GM21786 (cell line): ENCODE data around the gene SMKR1.
"Not testable (repeated sequence)": the region's sequence is repeated elsewhere in the genome, so short reads cannot be mapped to it uniquely, and the experiment has no call there.

Experiments
- ATAC-seq: cut with Tn5 transposase; IDR thresholded peaks from one replicate; pipeline ENCODE4 v1.9.1; 2021; ENCODE audit not compliant: unreplicated experiment

Gene SMKR1

DNA sequence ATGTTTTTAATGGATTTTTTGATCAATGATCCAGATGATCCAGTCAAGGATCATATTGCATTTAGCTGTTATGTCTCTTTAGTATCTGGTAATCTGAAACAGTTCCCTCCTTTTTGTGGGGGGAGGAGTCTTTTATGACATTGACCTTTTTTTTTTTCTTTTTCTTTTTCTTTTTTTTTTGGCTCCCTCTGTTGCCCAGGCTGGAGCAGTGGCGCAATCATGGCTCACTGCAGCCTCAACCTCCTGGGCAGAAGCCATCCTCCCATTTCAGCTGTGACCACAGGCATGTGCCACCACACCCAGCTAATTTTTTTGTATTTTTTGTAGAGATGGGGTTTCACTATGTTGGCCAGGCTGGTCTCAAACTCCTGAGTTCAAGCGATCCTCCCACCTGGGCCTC is 22.1 kb downstream of the SMKR1 start:
- ATAC-seq = not testable (repeated sequence)

DNA sequence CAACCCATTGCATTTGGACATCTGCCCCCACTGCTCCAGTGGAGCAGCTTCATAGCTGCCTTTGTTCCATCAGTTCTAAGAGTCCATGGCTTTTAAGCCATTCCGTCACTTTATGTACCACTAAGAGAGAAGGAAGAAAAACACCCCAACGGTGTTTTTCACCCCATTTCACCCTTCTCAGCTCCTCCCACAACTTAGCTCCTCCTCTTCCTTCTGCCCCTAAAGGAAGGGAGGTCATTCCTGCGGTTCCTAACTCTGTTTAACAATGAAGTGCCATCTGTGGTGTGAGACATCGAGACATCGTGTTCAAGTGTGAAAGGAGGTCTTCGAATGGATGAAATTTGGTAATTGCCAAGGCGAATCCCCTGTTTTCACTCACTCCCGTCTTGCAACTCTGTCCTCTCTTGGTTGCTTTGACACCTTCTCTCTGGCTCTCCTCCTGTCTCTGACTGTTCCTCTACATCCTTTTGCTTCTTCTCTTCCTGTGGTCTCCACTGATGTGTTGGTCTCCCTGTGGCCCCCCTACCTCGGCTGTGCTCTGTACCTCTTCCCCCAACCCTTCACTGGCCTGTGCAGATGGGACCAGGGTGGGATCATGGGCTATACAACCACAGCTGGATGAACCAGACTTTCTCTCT is 23.0 kb downstream of the SMKR1 start:
- ATAC-seq = no peak

DNA sequence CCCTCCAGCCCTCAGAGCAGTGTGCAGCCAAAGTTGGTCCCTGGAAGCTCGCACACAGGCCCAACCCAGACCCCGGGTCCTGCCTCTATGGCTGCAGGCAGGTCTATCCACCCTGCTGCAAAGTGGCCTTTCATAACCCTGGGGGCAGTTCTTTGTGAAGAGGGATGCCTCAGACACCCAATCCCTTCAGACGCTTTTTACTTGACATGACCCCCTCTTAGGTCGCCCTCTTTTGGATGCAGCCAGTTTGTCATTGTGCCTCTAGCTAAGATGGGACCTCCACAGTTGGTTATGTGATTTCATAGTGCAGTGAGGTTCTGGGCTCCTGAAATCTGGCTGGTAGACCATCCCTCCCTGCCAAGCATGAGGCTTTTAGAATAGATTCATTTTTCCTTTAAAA is 27.3 kb downstream of the SMKR1 start:
- ATAC-seq = no peak

DNA sequence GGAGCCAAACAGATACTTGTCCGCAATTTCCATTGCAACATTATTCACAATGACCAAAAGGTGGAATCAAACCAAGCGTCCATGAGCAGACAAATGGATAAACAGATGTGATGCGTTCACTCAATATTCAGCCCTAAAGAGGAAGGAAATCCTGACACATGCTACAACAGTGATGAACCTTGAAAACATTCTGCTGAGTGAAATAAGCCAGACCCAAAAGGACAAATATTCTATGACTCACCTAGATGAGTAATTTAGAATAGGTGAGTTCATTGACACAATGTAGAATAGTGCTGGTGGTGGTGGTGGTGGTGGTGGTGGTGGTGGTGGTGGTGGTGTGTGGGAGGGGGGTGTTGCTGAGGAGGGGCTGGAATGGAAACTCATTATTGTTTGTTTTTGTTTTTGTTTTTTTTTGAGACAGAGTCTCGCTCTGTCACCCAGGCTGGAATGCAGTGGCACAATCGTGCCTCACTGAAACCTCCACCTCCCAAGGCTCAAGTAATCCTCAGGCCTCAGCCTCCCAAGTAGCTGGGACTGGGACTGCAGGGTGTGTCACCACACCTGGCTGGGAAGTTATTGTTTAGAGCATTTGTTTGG is 28.6 kb downstream of the SMKR1 start:
- ATAC-seq = no peak

DNA sequence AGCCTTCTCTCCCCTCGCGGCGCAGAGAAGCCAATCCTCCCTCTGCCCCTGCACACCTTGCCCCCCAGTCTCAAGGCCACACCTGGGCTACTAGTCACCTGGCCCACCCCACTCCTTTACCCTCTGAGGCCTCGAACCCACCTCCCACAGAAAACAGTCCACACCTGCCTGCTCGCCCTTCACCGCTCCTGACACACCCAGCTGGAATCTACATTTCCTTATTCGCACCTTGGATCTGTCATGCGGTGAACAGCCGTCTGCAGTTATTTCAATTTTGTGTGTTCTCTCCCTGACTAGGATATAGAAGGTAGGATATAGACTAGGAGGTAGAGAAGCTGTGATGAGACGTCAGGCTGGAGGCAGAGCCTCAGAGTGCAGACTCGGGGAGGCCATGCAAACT is 29.4 kb downstream of the SMKR1 start:
- no peak for ATAC-seq

DNA sequence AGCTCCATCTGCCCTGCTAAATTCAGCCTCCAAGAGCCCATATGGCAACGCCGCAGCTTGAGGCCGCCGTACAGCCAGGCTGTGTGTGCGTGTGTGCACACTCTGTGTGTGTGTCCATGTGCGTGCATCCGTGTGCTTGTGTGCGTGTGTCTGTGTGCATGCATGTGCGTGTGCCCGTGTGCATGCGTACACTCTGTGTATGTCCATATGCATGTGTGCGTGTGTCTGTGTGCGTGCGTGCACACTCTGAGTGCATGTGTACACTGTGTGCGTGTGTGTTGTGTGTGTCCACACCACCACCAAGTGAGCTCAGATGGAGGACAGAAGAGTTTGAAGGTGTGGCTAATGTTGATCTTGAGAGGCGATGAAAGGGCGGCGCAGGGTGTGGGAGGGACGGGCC is 30.0 kb downstream of the SMKR1 start:
- ATAC-seq = no peak

DNA sequence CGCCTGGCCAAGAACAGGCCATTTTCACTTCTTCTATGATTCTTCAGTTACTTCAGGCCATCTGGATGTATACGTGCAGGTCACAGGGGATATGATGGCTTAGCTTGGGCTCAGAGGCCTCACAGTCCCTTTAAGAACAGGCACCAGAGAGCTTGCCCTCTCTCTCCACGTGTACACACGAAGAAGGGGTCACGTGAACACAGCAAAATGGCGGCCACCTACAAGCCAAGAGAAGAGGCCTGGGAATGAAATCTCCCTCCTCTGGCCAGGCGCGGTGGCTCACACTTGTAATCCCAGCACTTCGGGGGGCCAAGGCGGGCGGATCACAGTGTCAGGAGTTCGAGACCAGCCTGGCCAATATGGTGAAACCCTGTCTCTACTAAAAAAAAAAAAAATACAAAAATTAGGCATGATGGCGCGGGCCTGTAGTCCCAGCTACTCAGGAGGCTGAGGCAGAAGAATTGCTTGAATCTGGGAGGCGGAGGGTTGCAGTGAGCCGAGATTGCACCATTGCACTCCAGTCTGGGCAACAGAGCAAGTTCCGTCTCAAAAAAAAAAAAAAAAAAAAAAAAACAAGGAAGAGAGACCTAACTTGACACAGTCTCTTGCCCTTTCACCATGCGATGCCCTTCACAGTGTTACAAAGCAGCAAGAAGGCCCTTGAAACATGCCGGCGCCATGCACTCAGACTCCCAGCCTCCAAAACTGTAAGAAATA is 32.4 kb downstream of the SMKR1 start:
- ATAC-seq = not testable (repeated sequence)

DNA sequence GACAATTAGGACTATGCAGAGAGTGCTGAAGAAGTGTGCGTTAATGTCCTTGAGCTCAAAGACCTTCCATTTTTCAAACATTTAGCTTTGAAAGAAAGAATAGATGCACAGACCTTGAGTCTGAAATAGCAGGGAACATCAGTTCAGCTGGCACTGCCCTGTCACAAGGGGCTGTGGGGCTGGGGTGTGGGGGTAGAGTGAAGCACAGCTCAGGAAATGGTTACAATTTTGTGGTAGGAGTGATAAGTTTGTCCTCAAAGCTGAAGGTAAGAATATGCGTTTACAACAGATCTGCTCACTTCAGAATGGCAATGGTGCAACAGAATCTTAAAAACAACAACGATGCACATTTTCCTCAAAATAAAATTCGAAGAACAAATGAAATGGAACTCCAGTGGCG is 33.6 kb downstream of the SMKR1 start:
- ATAC-seq = no peak

DNA sequence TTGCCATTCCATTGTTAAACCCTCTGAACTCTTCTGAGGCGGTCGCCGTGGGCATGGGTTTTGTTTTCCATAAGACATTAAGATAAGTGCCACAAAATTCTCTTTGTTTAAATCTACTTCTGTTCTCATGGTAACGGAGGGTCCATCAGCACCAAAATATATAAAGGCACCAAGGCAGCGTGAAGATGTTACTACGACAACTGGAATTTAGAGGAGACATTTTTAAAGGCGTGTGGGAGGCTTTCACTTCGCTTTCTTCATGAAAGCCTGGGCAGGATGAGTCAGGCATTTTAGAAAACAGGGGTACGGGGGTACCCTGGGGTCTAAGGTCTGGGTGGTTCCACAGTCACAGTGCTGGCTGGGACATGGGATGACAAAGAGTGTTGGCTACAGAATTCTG is 34.0 kb downstream of the SMKR1 start:
- ATAC-seq = no peak

DNA sequence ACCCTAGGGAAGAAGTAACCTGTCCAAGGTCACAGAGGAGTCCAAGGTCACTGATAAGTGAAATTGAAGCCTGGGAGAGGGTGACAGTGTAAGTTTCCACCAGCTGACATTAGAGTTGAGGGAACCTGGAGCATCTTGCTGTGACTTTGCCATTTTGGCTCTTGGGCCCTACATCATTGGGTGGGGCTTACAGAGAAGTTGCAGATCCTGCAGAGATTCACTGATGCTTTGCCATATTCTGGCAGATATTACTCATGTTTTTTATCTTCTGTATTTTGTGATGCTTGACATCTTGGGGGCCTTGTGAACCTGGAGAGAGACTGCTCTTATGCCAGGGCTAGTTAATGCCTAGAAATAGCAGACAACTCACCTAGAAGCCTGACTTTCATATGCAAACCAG is 36.5 kb downstream of the SMKR1 start:
- no peak for ATAC-seq

DNA sequence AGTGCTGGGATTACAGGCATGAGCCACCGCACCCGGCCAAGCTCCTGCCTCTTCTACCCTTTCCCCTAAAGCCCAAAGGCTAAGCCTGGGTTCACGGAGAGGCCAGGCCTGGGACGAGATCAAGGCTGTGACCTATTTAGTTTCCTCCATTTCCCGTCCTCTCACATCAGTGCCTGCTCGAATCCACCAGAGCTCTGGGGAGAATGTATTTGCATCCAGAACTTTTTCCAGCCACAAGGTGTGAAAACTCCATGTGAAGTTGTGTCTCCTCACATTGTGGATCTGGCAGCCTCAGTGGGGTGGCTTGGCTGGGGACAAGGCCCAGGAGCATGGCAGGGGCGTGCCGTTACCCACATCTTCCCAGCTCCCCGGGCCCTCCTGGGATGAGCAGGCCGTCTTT is 38.0 kb downstream of the SMKR1 start:
- ATAC-seq = no peak

DNA sequence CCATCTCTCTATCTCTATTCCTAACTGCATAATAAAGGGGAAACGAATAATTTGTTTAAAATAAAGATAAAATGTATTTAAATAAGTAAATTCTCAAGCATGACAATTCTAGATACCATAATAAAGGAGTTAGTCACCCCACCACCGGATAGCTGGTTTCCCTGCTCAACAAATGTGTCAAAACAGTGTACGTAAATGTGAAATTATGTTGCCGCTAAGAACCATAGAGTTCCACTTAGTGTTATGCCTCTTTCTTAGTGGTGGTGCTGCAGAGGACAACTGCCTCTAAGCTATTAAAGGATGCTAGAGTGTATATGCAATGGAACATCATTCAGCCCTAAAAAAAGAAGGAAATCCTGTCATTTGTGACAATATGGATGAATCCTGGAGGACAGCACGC is 42.4 kb downstream of the SMKR1 start:
- no peak for ATAC-seq

DNA sequence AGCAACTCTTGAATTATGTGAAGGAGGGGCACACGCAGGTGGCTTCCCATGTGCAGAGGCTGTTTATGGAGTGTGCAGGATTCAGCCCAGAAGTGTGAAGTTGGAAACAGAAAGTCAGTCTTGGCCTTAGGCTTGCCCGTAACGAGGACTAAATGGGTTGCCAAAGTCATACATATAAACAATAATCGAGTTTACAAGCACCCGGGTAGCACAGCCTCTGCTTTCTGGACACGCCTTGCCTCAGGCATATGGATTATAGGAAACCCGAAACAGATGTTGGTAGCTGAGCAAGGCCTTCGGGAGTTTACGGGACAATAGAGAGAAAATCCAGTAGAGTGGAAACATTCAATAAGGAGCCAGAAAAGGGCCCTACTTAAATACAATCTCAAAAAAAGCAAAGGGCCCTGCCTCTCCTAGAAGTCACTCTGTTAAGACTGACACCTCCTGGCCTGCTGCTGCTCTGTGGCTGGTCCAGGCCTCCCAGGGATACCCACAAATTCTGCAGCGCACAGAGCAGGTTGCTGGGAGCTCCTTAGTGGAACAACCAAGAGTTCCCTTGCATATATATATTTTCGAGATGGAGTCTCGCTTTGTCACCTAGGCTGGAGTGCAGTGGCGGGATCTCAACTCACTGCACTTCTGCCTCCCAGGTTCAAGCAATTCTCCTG is 48.5 kb downstream of the SMKR1 start:
- ATAC-seq = no peak

DNA sequence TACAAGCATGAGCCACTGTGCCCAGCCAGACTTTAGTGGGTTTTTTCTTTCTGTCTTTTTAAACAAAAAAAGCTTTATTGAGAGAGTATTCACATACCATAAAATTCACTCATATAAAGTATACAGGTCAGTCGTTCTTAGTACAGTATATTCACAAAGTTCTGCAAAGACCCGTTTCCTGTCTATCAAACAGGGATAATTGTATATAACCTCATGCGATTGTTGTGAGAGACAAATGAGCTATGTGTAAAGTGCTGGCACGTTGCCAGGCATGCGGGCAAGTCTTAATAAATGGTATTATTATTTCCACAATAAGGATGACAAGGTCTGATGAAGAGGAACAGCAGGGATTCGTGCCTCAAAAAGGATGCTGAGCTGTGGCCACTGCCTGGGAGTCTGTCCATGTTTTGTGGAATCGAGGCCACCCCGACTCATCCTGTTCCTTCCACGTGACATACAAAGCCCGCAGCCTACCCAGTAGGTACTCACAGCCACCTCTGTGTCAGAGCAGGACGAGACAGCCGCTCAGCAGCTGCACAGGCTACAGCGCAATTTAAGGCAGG is 51.6 kb downstream of the SMKR1 start:
- no peak for ATAC-seq

DNA sequence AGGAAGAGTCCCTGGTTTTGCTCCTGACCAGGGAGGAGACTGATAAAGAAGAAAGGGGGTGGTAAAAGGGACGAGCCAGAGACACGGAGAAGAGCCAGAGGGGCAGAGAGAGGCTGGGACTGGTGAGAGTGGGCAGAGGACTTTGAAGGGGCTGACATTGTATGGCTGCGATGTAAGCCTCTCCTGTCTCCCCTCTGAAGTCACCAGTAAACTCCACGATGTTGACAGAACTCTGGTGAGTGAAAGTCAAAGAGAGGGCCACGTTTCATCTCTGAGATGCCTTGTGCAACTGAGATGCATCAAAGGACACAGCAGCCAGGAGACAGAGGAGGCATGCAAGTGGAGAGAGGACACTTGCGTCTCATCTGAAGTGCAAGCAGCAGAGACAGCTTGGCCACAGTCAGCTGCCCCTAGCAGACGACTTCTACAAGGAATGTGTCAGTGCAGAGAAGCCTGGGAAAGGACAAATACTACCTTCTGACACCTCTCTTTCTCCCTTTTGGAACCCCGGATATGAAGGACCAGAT is 54.3 kb downstream of the SMKR1 start:
- ATAC-seq = no peak

DNA sequence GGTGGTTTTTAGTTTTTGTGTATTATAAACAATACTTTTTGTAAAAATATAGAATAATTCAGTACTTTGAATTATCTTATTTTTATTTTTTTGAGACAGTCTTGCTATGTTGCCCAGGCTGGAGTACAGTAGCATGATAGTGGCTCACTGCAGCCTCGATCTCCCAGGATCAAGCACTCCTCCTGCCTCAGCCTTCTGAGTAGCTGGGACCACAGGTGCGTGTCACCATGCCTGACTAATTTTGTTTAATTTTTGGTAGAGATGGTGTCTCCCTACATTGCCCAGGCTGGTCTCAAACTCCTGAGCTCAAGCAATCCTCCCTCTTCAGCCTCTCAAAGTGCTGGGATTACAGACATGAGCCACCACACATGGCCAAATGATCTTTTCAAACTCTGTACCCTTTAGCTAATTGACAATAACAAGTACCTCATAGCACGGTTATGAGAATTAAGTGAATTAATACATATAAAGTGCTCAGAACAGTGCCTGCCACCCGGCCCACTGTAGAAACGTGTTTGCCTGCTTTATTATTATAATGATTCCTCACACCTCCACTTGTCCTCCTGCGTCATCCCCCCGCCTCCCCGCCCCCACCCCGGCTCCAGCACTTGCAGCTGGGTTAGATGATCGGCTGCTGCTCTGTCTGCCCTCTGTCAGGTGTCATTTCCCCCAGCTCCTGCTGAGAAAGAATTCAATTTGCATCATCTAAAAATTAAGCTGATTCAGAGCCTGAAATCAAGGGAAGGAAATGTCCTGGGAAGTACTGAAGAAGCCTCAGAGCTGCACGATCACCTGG is 55.6 kb downstream of the SMKR1 start:
- no peak for ATAC-seq

DNA sequence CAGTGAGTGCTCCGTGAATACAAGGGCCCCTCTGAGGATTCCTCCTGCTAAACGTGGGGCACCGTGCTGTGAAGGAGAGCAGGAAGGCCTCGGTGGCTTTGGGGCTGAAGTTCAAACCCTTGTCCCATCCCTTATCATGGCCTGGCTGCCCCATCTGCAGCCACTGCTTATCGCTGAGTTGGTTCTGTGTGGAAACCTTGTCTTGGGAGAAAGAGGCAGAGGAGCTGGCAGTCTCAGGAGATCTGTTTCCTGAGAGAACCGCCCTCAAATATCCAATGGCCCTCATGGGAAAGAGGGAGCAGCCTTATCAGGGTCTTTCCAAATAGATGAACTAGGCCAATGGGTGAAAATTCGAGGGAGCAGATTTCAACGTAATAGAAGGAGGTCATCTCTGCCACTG is 57.2 kb downstream of the SMKR1 start:
- no peak for ATAC-seq

DNA sequence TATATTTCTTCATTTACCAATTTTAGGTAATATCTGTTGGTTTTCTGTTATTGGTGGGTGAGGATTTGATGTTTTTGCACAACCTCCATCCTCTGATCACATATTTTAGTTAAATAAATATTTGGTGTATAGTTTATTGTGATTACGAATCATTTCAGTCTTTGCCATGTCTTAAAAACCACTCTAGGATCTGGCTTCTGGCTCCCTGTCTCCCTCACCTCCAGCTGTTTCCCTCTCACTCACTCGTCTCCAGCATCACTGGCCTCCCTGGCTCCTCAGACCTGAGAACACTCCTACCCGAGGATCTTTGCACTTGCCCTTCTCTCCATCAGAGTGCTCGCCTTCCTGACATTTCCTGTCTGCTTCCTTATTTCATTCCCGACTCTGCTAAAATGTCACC is 58.5 kb downstream of the SMKR1 start:
- no peak for ATAC-seq

DNA sequence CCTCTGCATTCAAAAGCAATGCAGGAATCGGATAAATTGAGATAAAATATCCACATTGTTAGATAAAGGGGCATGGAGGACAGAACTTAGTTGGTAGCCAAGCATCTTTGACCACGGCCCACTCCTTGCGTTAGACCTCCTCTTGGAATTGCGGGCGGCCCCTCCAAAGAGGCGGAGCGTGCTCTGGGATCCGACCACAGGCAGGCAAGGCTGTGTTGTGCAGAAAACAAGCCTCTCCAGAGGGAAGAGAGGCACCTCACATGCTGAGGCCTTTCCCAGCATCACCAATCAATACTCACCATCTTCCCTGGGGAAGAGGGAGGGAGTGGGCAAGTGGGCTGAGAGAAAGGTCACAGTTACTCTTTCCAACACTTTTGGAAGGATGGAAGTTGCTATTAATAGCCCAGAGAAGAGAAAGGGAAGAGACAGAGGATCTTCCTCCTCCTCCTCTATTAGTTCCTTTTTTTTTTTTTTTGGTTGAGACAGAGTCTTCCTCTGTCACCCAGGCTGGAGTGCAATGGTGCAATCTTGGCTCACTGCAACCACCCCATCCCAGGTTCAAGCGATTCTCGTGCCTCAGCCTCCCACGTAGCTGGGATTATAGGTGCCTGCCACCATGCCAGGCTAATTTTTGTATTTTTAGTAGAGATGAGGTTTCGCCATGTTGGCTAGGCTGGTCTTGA is 59.5 kb downstream of the SMKR1 start:
- ATAC-seq = no peak
